Fibroblast of skin of right biceps (primary cell): ENCODE data around the gene LRIG3.
"Not testable (repeated sequence)": the region's sequence is repeated elsewhere in the genome, so short reads cannot be mapped to it uniquely, and the experiment has no call there.

Experiments
- DNase-seq: peaks from one replicate; pipeline ENCODE4 v3.0.0-alpha.2; 2013

Gene LRIG3

GRCh38 chr12:58931518-58931917, 11.2 kb upstream of the LRIG3 start:
- no peak for DNase-seq

GRCh38 chr12:58930770-58931324, 10.5 kb upstream of the LRIG3 start:
- DNase-seq, result no peak

GRCh38 chr12:58927120-58927519, 6.8 kb upstream of the LRIG3 start:
- no peak for DNase-seq

- DNase-seq, result no peak
Measured at GRCh38 chr12:58926586-58926985, 6.3 kb upstream of the LRIG3 start.

GRCh38 chr12:58925751-58926150, 5.4 kb upstream of the LRIG3 start:
- no peak for DNase-seq

- DNase-seq, result no peak
Measured at GRCh38 chr12:58925111-58925611, 4.9 kb upstream of the LRIG3 start.

- DNase-seq, result no peak
Measured at GRCh38 chr12:58924652-58925051, 4.3 kb upstream of the LRIG3 start.

- DNase-seq, result no peak
Measured at GRCh38 chr12:58923781-58924180, 3.5 kb upstream of the LRIG3 start.

GRCh38 chr12:58922849-58923248, 2.5 kb upstream of the LRIG3 start:
- peak; percentile 28 for DNase-seq

GRCh38 chr12:58920961-58921861, 907 bp upstream of the LRIG3 start:
- DNase-seq, result no peak

- DNase-seq, result peak; percentile 47
Measured at GRCh38 chr12:58919231-58920101, 838 bp downstream of the LRIG3 start.

- peak; percentile 20 for DNase-seq
Measured at GRCh38 chr12:58918469-58918844, 1.8 kb downstream of the LRIG3 start.

GRCh38 chr12:58917699-58918468, 2.4 kb downstream of the LRIG3 start:
- peak; percentile 69 for DNase-seq

GRCh38 chr12:58916921-58917511, 3.3 kb downstream of the LRIG3 start:
- DNase-seq, result peak; percentile 85

- DNase-seq, result no peak
Measured at GRCh38 chr12:58916161-58916621, 4.1 kb downstream of the LRIG3 start.

- peak; percentile 84 for DNase-seq
Measured at GRCh38 chr12:58915634-58916033, 4.7 kb downstream of the LRIG3 start.

GRCh38 chr12:58915037-58915436, 5.3 kb downstream of the LRIG3 start:
- DNase-seq, result no peak

GRCh38 chr12:58914457-58914856, 5.8 kb downstream of the LRIG3 start:
- no peak for DNase-seq

GRCh38 chr12:58907391-58907790, 12.9 kb downstream of the LRIG3 start:
- peak; percentile 39 for DNase-seq

GRCh38 chr12:58906917-58907316, 13.4 kb downstream of the LRIG3 start:
- no peak for DNase-seq

GRCh38 chr12:58905422-58905821, 14.9 kb downstream of the LRIG3 start:
- DNase-seq, result no peak

GRCh38 chr12:58902726-58903125, 17.6 kb downstream of the LRIG3 start:
- not testable (repeated sequence) for DNase-seq
